HS-27A (cell line): ENCODE measurements around the gene DENND5A.
"Not testable (repeated sequence)": the region's sequence is repeated elsewhere in the genome, so short reads cannot be mapped to it uniquely, and the experiment has no call there.

Source experiments
- DNase-seq: peaks from one replicate; pipeline ENCODE4 v3.0.0-alpha.2; 2012; ENCODE audit warnings: low read depth, missing footprints

Gene DENND5A

DNA sequence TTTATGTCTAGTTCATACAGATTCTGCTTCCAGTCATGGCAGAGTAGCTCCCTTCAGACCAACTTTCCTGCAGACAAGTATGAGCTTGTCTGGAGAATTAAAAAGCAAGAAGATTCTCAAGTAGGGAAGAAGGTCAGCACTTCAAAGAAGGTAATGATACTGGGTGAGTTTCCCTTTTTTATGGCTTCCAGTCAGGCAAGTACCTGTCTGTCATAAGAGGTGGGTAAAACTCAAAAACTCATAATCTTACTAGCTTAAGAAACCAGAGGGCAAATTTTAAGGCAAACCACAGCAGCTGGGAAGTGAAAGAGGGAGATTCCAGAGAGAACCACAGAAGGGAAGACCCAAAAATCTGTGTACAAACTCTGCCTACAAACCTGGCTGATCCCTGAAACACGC is 54.2 kb downstream of the DENND5A start:
- DNase-seq, result no peak

DNA sequence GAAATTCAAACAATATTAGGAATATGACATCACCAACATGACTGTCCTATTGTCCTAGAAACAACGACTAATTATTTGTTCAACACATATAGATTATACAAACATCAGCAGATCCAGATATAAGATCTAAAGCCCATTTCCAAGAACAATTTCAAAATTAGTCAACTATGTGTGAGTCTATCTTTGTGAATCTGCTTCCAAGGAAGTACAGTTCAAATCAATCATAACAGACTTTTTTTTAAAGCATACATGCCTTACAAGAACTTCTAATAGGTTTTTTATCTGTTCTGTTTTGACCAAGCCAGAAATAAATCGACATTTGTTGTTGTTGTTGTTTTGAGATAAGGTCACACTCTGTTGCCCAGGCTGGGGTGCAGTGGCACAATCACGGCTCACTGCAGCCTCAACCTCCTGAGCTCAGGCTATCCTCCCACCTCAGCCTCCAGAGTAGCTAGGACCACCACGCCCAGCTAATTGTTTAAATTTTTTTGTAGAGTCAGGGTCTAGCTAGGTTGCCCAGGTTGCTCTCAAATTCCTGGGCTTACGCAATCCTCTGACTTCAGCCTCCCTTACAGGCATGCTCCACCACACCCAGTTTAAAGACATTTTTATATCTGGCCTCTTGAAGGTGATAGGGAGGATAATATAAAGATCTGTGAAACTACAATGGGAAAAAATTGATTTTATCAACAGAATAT is 54.8 kb downstream of the DENND5A start:
- DNase-seq, result no peak

- not testable (repeated sequence) for DNase-seq
Observed at GRCh38 chr11:9209604-9210003, 55.5 kb downstream of the DENND5A start.

DNA sequence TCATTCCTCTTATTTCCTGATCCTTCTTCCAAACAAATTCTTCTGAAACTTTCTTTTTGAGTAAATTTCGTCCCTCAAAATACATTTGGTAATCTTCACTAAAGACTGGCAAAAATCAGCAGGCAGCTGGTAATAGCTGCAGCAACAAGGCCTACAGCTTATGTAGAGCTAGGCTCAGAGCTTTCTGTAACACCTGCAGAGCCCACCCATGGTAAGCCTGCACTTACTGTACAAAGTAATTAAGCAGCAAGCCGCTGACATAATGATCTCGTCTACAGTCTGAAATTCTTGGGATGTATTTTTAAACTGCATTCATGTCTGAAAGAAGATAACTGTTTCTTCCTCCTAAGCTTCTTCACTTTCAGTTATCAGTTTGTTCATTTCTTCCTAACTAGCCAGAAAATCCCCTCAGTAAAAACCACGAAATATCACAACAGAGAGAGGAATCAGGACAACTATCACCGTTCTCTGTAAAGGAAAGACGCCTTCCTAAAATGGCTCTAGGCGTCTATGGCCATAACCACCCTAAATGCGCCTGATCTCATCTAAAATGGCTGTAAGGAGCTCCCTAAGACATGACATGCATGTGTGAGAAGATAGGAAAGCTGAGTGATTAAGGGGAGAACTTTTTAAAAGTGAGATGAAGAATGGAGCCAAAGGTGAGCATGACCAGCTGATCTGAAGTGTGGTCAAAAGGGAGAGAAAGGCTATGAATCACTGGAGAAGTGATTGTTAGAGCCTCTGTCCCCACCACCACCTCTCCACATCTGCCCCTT is 56.2 kb downstream of the DENND5A start:
- DNase-seq, result no peak

GRCh38 chr11:9207229-9207628 is 57.9 kb downstream of the DENND5A start:
- no peak for DNase-seq

GRCh38 chr11:9206496-9206895 is 58.7 kb downstream of the DENND5A start:
- DNase-seq, result peak; percentile 39

DNA sequence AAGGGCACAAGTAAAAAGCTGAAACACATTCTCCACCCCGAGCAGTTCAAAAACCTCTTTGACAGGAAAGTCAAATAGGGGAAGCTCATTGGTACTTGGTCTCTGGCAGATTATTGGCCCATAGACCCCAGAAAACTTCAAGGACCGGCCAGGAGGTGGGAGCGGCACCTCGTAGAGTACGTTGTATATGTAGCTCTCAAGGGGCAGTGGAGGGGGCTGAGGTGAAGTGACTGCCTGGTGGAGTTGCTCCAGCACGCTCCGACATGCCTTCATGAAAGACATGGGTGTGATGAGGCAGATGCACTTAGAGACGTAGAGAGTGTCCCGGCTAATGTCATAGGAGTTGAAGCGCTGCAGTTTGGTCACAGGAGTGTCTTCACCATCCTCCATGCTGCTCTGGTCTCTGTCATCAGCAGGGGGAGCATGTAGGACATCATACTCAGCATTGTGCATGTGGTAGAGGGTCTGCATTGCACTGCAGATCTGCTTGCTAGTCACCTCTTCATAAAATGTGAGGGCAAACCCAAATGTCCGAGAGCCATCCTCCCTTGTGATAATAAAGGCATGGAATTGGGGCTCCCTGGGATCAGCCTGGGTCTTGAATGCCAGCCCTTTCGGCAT is 61.3 kb downstream of the DENND5A start:
- no peak for DNase-seq

GRCh38 chr11:9201372-9202162 is 63.6 kb downstream of the DENND5A start:
- DNase-seq, result no peak

DNA sequence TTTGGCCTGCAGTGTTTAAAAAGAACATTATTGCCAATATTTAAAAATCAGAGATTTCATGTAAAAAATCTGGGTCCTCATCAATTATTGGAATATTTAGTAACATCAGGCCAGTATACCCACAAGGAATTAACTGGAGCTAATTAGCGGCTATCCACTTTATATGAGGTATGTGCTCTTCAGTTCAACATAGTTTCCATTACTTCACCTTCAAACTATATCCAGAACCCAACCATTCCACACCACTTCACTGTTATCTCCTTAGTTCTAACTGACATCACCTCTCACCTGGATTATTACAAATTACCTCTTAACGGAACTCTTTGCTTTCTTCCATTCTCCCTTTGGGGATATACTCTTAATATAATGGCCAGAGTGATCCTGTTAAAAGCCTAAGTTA is 64.7 kb downstream of the DENND5A start:
- no peak for DNase-seq

- no peak for DNase-seq
Observed at GRCh38 chr11:9193316-9193715, 71.8 kb downstream of the DENND5A start.

DNA sequence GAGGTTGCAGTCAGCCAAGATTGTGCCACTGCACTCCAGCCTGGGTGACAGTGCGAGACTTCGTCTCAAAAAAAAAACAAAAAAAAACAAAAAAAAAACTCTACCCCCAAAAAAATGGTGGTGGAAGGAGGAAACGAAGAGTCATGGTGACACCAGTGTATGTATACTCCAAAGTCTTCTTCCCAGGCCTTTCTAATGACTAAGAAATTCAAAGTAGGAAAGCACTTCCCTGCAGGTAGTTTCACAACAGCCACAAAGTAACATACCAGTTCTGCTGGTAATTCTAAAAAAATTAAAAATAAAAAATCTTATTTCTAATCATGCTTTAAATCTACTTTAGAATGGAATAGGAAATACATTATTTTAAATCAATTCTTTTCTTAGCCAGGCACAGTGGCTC is 72.6 kb downstream of the DENND5A start:
- DNase-seq, result no peak

- DNase-seq, result not testable (repeated sequence)
Observed at GRCh38 chr11:9190326-9191016, 74.7 kb downstream of the DENND5A start.

GRCh38 chr11:9188860-9189259 is 76.3 kb downstream of the DENND5A start:
- DNase-seq, result not testable (repeated sequence)

DNA sequence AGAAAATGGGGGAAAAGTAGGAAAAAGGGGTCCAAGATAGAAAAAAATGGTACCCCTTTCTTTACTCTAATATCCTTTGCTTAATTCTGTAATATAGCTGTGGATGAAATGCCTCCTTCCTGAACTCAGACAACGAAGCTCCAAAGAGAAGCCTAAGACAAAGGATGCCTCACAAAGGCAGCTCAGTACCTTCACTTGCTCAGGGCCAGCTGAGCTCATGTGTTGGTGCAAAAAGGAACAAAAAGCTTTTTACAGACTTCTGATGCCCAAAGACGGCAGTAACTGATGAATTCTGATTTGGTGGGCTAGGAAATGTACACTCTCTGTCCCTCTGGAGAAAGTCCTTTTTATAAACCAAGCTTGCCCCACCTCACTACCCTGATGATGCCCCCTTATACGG is 77.5 kb downstream of the DENND5A start:
- no peak for DNase-seq

DNA sequence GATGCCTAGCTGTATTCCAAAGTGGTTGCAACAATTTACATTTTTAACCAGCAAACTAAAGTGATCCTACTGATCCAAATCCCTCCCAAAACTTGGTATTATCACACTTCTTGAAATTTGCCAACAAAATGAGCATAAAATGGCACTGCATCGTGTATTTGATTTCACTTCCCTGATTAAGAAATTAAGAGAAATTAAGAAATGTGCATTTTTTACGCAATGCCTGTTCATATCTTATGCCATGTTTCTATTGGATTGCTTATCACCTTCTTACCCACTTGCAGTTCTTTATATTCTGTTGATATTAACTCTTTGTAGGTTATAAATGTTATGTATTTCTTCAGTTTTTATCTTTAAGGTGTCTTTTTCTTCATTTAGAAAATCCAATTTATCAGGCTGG is 80.6 kb downstream of the DENND5A start:
- no peak for DNase-seq

GRCh38 chr11:9182180-9182871 is 82.8 kb downstream of the DENND5A start:
- DNase-seq, result no peak

- no peak for DNase-seq
Observed at GRCh38 chr11:9180784-9181183, 84.4 kb downstream of the DENND5A start.

- DNase-seq, result no peak
Observed at GRCh38 chr11:9179141-9179540, 86.0 kb downstream of the DENND5A start.

DNA sequence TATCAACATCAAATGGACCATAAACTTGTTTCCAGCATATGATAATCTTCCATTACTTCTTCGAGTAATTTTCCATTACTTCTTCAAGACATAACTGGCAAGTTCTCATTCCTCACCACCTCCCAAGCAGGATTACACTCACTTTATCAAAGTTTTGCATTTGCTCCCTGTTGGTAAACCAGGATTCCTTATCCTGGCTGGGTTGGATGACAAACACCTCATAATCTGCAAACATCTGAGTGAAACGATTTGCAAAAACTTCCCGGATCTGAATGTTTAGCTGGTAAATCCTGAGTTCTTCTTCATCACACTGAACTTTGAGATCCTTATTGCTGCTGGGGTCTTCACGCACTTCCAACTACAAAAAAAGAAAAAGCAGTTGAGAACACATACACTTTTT is 86.4 kb downstream of the DENND5A start:
- DNase-seq, result no peak

- no peak for DNase-seq
Observed at GRCh38 chr11:9177438-9178091, 87.6 kb downstream of the DENND5A start.

GRCh38 chr11:9176550-9176949 is 88.6 kb downstream of the DENND5A start:
- DNase-seq, result no peak
